GM23338 (cell line): ENCODE data around the gene KRTDAP. TPM values are rescaled to one million over a fixed set of nuclear protein-coding genes. Genes with fewer than 3 reads are reported as not detected.
A peak's percentile ranks its signal among the peaks of the same experiment; 100 is the strongest.

Experiments used
- ATAC-seq: fragments of 200-7000 bp; cut with Tn5 transposase; 3 replicates; pipeline ENCODE4 v1.9.1; 2020
- DNase-seq: peaks from one replicate; pipeline ENCODE4 v3.0.0-alpha.2; 2015; ENCODE audit warnings: low spot score
- H2AFZ ChIP-seq: fragments of 200-600 bp; sonication (generic); 2 replicates; pipeline ENCODE4 v1.8.0; 2016; ENCODE audit warnings: antibody characterized with exemption, mild to moderate bottlenecking, moderate library complexity
- H3F3A ChIP-seq: fragments of 200-600 bp; sonication (generic); replicated peaks from 2 replicates; pipeline ENCODE4 v1.8.0; 2017; ENCODE audit warnings: antibody characterized with exemption, mixed run types, low read depth
- H3K27ac ChIP-seq: fragments of 200-600 bp; sonication (generic); 2 replicates; pipeline ENCODE4 v1.6.1; 2016; ENCODE audit warnings: low read depth
- H3K27me3 ChIP-seq: fragments of 200-600 bp; sonication (generic); 2 replicates; pipeline ENCODE4 v1.8.0; 2016; ENCODE audit warnings: mild to moderate bottlenecking, mixed run types, moderate library complexity; ENCODE audit not compliant: insufficient read depth
- H3K36me3 ChIP-seq: fragments of 200-600 bp; sonication (generic); 2 replicates; pipeline ENCODE4 v1.8.0; 2016; ENCODE audit warnings: mild to moderate bottlenecking; ENCODE audit not compliant: insufficient read depth
- H3K4me1 ChIP-seq: fragments of 200-600 bp; sonication (generic); 2 replicates; pipeline ENCODE4 v1.8.0; 2016; ENCODE audit warnings: mild to moderate bottlenecking, moderate library complexity; ENCODE audit not compliant: insufficient read depth
- H3K4me2 ChIP-seq: fragments of 200-600 bp; sonication (generic); 2 replicates; pipeline ENCODE4 v1.7.1; 2017; ENCODE audit warnings: mixed run types
- H3K4me3 ChIP-seq: fragments of 200-600 bp; sonication (generic); 2 replicates; pipeline ENCODE4 v1.6.1; 2016; ENCODE audit warnings: mixed run types
- H3K79me2 ChIP-seq: fragments of 200-600 bp; sonication (generic); replicated peaks from 2 replicates; pipeline ENCODE4 v1.8.0; 2017; ENCODE audit warnings: mild to moderate bottlenecking; ENCODE audit not compliant: insufficient read depth
- H3K9me2 ChIP-seq: fragments of 200-600 bp; sonication (generic); 2 replicates; pipeline ENCODE4 v1.8.0; 2017; ENCODE audit not compliant: insufficient read depth
- H4K20me1 ChIP-seq: fragments of 200-600 bp; sonication (generic); replicated peaks from 2 replicates; pipeline ENCODE4 v1.8.0; 2017; ENCODE audit warnings: mild to moderate bottlenecking; ENCODE audit not compliant: insufficient read depth
- H3K27ac Mint-ChIP-seq: 2 replicates; pipeline ENCODE4 v1.8.0; 2020; ENCODE audit warnings: inconsistent platforms, mild to moderate bottlenecking, moderate library complexity, mixed read lengths
- H3K27me3 Mint-ChIP-seq: 3 replicates; pipeline ENCODE4 v1.8.0; 2022; ENCODE audit warnings: low read depth, mild to moderate bottlenecking, moderate library complexity, mixed read lengths, inconsistent platforms; ENCODE audit not compliant: insufficient read depth, poor library complexity
- H3K36me3 Mint-ChIP-seq: 3 replicates; pipeline ENCODE4 v1.8.0; 2021; ENCODE audit warnings: low read depth, mild to moderate bottlenecking, inconsistent platforms, moderate library complexity, mixed read lengths
- H3K4me1 Mint-ChIP-seq: 3 replicates; pipeline ENCODE4 v1.8.0; 2020; ENCODE audit warnings: mild to moderate bottlenecking, inconsistent platforms, mixed read lengths
- H3K4me3 Mint-ChIP-seq: 3 replicates; pipeline ENCODE4 v1.8.0; 2021; ENCODE audit warnings: moderate library complexity, mild to moderate bottlenecking, inconsistent platforms, mixed read lengths
- H3K9me3 Mint-ChIP-seq: 3 replicates; pipeline ENCODE4 v1.8.0; 2020; ENCODE audit warnings: moderate library complexity, mild to moderate bottlenecking, inconsistent platforms, mixed read lengths
- CREB1 ChIP-seq: fragments of 250-450 bp; sonication (Bioruptor Pico); IDR thresholded peaks from 2 replicates; pipeline ENCODE4 v1.5.0; 2020; ENCODE audit warnings: low read depth, mild to moderate bottlenecking, moderate library complexity
- CTCF ChIP-seq, 2 experiments: fragments of 200-600 bp in 1 of 2; sonication (generic) in 1 of 2; conservative IDR thresholded peaks; 2 replicates each; pipeline versions ENCODE4 v1.5.1 to v1.6.1; 2016 to 2017; ENCODE audit warnings: antibody characterized with exemption in 2 of 2, low read depth in 2 of 2, mild to moderate bottlenecking in 2 of 2, moderate library complexity in 1 of 2
- ETS1 ChIP-seq: IDR thresholded peaks from 2 replicates; pipeline ENCODE4 v1.6.1; 2016; ENCODE audit warnings: antibody characterized with exemption
- EZH2 ChIP-seq: fragments of 200-600 bp; sonication (generic); IDR thresholded peaks from one replicate; pipeline ENCODE4 v1.8.0; 2017; ENCODE audit warnings: antibody characterized with exemption, mild to moderate bottlenecking, low read depth; ENCODE audit not compliant: unreplicated experiment
- JUNB ChIP-seq: IDR thresholded peaks from one replicate; pipeline ENCODE4 v1.6.1; 2016; ENCODE audit warnings: antibody characterized with exemption; ENCODE audit not compliant: unreplicated experiment
- NANOG ChIP-seq: IDR thresholded peaks from 2 replicates; pipeline ENCODE4 v1.6.1; 2016; ENCODE audit warnings: antibody characterized with exemption, borderline replicate concordance
- POLR2AphosphoS5 ChIP-seq: IDR thresholded peaks from 2 replicates; pipeline ENCODE4 v1.6.1; 2016; ENCODE audit warnings: antibody characterized with exemption, low read depth
- STAT1 ChIP-seq: IDR thresholded peaks from one replicate; pipeline ENCODE4 v1.6.1; 2016; ENCODE audit warnings: antibody characterized with exemption; ENCODE audit not compliant: unreplicated experiment
- ZNF114 ChIP-seq: fragments of 250-450 bp; sonication (Bioruptor Pico); IDR thresholded peaks from 2 replicates; pipeline ENCODE4 v1.5.0; 2020; ENCODE audit warnings: mild to moderate bottlenecking, moderate library complexity
- ZNF462 ChIP-seq: fragments of 250-450 bp; sonication (Bioruptor Pico); IDR thresholded peaks from 2 replicates; pipeline ENCODE4 v1.5.0; 2020; ENCODE audit warnings: mild to moderate bottlenecking, moderate library complexity
- polyA plus RNA-seq: library from polyadenylated mRNA; unstranded; fragments of >200 nt; fragmentation: Nextera tagmentation; extraction: Ambion mirVana; gene quantifications from 2 replicates; pipeline ENCODE4 v1.2.1, GENCODE V29; 2016
- total RNA-seq: library from RNA; depleted of rRNA; stranded (reverse); fragments of >200 nt; shearing (Covaris generic); gene quantifications from 2 replicates; pipeline ENCODE4 v1.2.3, GENCODE V29; 2014

The KRTDAP gene
- total and polyA plus RNA-seq, 2 experiments from 2014 or later = 2.7 TPM; not detected in 1

- no peak for TF ChIP-seq ZNF462
- no peak for TF ChIP-seq POLR2AphosphoS5
- TF ChIP-seq JUNB = no peak
- no peak for TF ChIP-seq ZNF114 (CRISPR knock-in tag)
- TF ChIP-seq ETS1 = no peak
- TF ChIP-seq NANOG = no peak
- TF ChIP-seq CREB1 (CRISPR knock-in tag) = no peak
- no peak for TF ChIP-seq EZH2
These were observed 29.2 kb downstream of the KRTDAP start (continued) for GRCh38 chr19:35461060-35461459.

GRCh38 chr19:35460608-35461007 is 29.7 kb downstream of the KRTDAP start:
- no peak overlapping the region for H3K4me3 ChIP-seq
- Mint-ChIP-seq H3K9me3 (no peaks in the 10 kb centered on the region), H3K4me1 (peaks cover 3% of the 10 kb centered on the region), H3K27ac (no peak overlapping the region), H3K4me3 (no peak overlapping the region; the same call in 2 of the 3 replicates), H3K27me3 (peaks cover 7% of the 10 kb centered on the region), H3K36me3 (no peaks in the 10 kb centered on the region)
- DNase-seq (no peak), ATAC-seq (no peak)
- H3K27me3 ChIP-seq = no peaks in the 10 kb centered on the region
- no peaks in the 10 kb centered on the region for H3K4me1 ChIP-seq
- no peaks in the 10 kb centered on the region for H3K79me2 ChIP-seq
- no peaks in the 10 kb centered on the region for H3F3A ChIP-seq
- no peak overlapping the region for H3K27ac ChIP-seq
- H3K36me3 ChIP-seq = no peaks in the 10 kb centered on the region
- no peaks in the 10 kb centered on the region for H4K20me1 ChIP-seq
- no peaks in the 10 kb centered on the region for H3K9me2 ChIP-seq
- H2AFZ ChIP-seq = peak overlapping the region; percentile 14; the same call in 1 of the 2 replicates
- no peak for TF ChIP-seq EZH2
- TF ChIP-seq CREB1 (CRISPR knock-in tag) = no peak
- TF ChIP-seq STAT1 = no peak
- TF ChIP-seq ZNF114 (CRISPR knock-in tag) = no peak
- no peak for TF ChIP-seq CTCF (conservative IDR thresholded peaks at IDR 0.05; ENCODE audit: low read depth in 2 of 2)
- no peak for TF ChIP-seq ETS1
- no peak overlapping the region for H3K4me2 ChIP-seq
